GM21717 (cell line): ENCODE measurements around the gene TANGO6.
"Not testable (repeated sequence)": the region's sequence is repeated elsewhere in the genome, so short reads cannot be mapped to it uniquely, and the experiment has no call there.

Experiments
- ATAC-seq: cut with Tn5 transposase; IDR thresholded peaks from one replicate; pipeline ENCODE4 v1.9.1; 2021; ENCODE audit warnings: mild to moderate bottlenecking, moderate library complexity; ENCODE audit not compliant: unreplicated experiment

Gene TANGO6

GRCh38 chr16:68960910-68961309 lies 117.6 kb downstream of the TANGO6 start:
- no peak for ATAC-seq

GRCh38 chr16:68961778-68962402 lies 118.6 kb downstream of the TANGO6 start:
- ATAC-seq: no peak

GRCh38 chr16:68969338-68969737 lies 126.0 kb downstream of the TANGO6 start:
- no peak for ATAC-seq

GRCh38 chr16:68972013-68972412 lies 128.7 kb downstream of the TANGO6 start:
- no peak for ATAC-seq

GRCh38 chr16:68972720-68973119 lies 129.4 kb downstream of the TANGO6 start:
- no peak for ATAC-seq

GRCh38 chr16:68973611-68974120 lies 130.3 kb downstream of the TANGO6 start:
- no peak for ATAC-seq

GRCh38 chr16:68978303-68978954 lies 135.1 kb downstream of the TANGO6 start:
- ATAC-seq: no peak

- ATAC-seq: no peak
These were observed 137.5 kb downstream of the TANGO6 start for GRCh38 chr16:68980695-68981315.

GRCh38 chr16:68981971-68982370 lies 138.6 kb downstream of the TANGO6 start:
- no peak for ATAC-seq

GRCh38 chr16:68984467-68984866 lies 141.1 kb downstream of the TANGO6 start:
- ATAC-seq: no peak

- no peak for ATAC-seq
These were observed 141.9 kb downstream of the TANGO6 start for GRCh38 chr16:68985268-68985667.

GRCh38 chr16:68985855-68986254 lies 142.5 kb downstream of the TANGO6 start:
- no peak for ATAC-seq

- ATAC-seq: no peak
These were observed 144.6 kb downstream of the TANGO6 start for GRCh38 chr16:68987734-68988457.

GRCh38 chr16:68990172-68990845 lies 147.0 kb downstream of the TANGO6 start:
- not testable (repeated sequence) for ATAC-seq

- ATAC-seq: no peak
These were observed 147.7 kb downstream of the TANGO6 start for GRCh38 chr16:68991075-68991474.

GRCh38 chr16:68992521-68992920 lies 149.2 kb downstream of the TANGO6 start:
- ATAC-seq: no peak

GRCh38 chr16:68993456-68993855 lies 150.1 kb downstream of the TANGO6 start:
- ATAC-seq: no peak

GRCh38 chr16:68993885-68994284 lies 150.6 kb downstream of the TANGO6 start:
- no peak for ATAC-seq

- no peak for ATAC-seq
These were observed 151.0 kb downstream of the TANGO6 start for GRCh38 chr16:68994324-68994723.

GRCh38 chr16:68995011-68995504 lies 151.7 kb downstream of the TANGO6 start:
- ATAC-seq: no peak

GRCh38 chr16:68997564-68997963 lies 154.2 kb downstream of the TANGO6 start:
- no peak for ATAC-seq
